Activated CD8-positive, alpha-beta memory T cell treated with anti-CD3 and anti-CD28 coated beads for 36 hours (primary cell): ENCODE data around the gene TADA1. TPM values are rescaled to one million over a fixed set of nuclear protein-coding genes. Genes with fewer than 3 reads are reported as not detected.
"Not testable (repeated sequence)": the region's sequence is repeated elsewhere in the genome, so short reads cannot be mapped to it uniquely, and the experiment has no call there.

Experiments
- CTCF ChIA-PET: fragments of 350-600 bp; sonication (Branson Sonifier 250); formaldehyde crosslinking; loops from one replicate; lab custom pipeline; 2021; ENCODE audit warnings: antibody characterized with exemption; lab: Charles Lee
- POLR2A ChIA-PET: fragments of 350-600 bp; sonication (Branson Sonifier 250); formaldehyde crosslinking; loops from one replicate; lab custom pipeline; 2021; ENCODE audit warnings: antibody characterized with exemption; lab: Charles Lee
- total RNA-seq, 2 experiments: library from RNA; stranded (reverse); gene quantifications; one replicate each; pipeline ENCODE4 v1.2.3, GENCODE V29; 2021

TADA1 gene
- total RNA-seq, 2 experiments from 2014 or later: 18.2 to 18.7 TPM

DNA sequence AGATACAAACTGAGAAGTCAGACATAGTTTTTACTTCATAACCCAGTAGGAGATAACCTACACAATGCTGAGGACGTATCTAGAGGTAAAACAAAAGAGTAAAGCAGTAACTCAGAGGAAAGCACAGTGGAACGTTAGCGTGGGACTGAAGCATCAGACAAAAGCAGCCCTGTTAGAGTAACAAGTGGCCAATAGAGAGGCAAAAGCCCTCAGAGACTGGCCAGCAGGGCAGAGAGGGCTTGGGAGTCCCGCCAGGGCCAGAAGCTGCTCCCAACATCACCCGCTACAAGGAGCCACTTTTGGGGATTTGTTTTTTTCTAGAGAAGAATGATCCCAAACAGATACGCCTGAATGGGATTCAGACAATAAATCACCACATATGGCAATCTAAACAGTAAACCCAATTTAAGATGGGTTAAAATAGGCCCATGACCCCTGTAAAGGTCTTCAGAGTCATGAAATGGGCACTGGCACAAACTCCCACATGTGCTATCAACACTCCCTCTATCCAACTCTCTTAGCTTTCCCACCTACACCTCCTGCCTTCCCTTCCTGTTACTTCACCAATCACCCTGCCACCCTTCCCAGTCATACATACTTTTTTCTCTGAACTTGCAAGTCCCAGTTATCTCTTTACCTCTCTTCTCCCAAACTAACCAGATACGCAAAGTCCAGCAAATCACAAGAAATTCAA is 17.2 kb downstream of the TADA1 start:
- ChIA-PET CTCF (interaction anchor here (1.5 to 2.2 kb wide), 3 partner anchors 10 to 17 kb away, joined by 5 to 8 read pairs (median 5); partner anchors contain the start of gene TADA1), POLR2A (interaction anchor here (0.7 kb wide), 1 partner anchor 20 kb away, joined by 3 read pairs; the partner anchor contains the start of gene POGK)

DNA sequence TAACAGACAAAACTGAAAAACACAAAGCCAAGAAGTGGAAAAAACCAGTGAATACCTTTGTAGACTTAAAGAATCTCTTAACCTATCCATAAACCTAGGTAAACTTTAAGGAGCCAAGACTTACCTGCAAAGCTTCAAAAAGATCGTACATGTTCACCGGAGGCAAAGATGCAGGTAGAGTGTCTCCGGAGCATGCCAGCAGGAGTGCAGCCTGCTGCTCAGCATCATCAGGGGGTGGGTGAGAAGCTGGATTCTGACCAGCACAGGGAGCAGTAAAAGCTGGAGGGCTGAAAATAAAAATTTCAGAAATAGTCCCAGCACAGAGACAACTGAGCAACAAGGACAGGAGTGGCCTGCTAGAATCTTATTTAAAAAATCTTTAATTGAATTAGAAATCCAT is 18.1 kb downstream of the TADA1 start:
- CTCF ChIA-PET: interaction anchor here (1.5 to 2.2 kb wide), 2 partner anchors 11 to 18 kb away, joined by 5 to 8 read pairs; partner anchors contain the start of gene TADA1
- POLR2A ChIA-PET: interaction anchor here (0.7 kb wide), 2 partner anchors 12 to 19 kb away, joined by 3 read pairs; partner anchors contain the start of gene POGK

DNA sequence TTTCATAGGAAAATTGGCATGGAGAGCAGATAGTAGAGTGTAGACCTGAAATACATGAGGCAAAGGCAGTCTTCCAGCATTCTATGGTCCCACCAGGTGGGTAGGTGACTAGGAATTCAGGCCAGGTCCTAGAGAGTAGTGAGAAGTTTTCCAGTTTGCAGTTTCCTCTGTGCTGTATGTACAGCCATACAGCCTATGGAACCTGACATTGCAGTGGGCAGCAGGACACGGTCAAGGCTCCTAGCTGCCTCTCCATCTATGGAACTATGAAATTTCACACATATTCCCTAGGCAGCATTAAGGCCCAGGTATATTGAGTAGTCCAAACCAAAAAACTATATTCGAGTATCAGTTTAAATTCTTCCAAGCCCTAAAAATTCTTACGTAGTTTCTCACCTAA is 20.5 kb downstream of the TADA1 start:
- CTCF ChIA-PET: no interaction called here

DNA sequence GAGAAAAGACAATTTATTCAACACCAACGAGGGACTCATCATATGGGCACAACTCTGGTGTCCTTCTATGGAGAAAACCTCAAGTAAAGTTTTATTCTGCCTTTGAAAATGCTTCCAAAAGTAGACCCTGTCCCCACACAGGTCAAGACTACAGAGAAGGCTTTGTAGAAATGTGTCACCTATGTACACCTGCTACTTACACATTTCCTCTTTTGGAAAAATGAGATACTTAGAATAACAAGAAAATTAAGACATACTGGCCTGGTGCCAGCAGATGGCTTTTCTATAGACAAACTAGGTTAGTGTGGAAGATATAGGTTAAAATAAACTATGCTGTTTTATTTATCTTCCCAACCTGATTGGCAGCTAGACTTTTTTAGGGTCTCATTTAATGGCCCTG is 23.1 kb downstream of the TADA1 start:
- CTCF ChIA-PET: no interaction called here
- POLR2A ChIA-PET: no interaction called here

More for the DNA sequence above, 20.5 kb downstream of the TADA1 start:
- POLR2A ChIA-PET: interaction anchor here (0.7 kb wide), 1 partner anchor 49 kb away, joined by 3 read pairs; no protein-coding TSS in a partner anchor

DNA sequence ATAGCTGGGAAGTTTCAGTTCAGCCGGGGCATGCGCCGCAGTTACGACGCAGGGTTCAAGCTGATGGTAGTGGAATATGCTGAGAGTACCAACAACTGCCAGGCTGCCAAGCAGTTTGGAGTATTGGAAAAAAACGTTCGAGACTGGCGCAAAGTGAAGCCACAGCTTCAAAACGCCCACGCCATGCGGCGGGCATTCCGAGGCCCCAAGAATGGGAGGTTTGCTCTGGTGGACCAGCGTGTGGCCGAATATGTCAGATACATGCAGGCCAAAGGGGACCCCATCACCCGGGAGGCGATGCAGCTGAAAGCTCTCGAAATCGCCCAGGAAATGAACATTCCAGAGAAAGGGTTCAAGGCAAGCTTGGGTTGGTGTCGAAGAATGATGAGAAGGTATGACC is 26.9 kb downstream of the TADA1 start:
- CTCF ChIA-PET: no interaction called here
- POLR2A ChIA-PET: interaction anchor here (1.9 kb wide), 1 partner anchor 11 kb away, joined by 6 read pairs; no protein-coding TSS in a partner anchor

DNA sequence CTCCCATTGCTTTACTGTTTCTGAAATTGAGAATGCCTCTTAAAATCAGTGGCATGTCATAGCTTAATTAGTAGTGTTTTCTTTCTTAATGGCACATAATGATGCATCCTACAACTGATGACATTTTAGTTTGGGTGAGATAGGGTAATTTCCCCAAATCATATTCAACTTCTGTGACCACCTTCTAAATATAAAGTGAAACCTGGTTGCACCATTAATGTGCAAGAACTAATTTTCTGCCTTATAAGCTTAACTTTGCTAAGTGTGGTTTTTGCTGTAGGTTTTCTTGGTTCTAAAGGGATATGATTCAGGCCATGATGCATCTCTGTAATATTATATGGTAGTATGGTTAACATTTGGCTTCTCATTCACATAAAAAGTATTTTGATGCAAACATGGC is 27.9 kb downstream of the TADA1 start:
- ChIA-PET POLR2A (interaction anchor here (1.2 to 1.9 kb wide), 2 partner anchors 9 to 10 kb away, joined by 3 to 6 read pairs; partner anchors contain the start of gene POGK), CTCF (no interaction called here)

DNA sequence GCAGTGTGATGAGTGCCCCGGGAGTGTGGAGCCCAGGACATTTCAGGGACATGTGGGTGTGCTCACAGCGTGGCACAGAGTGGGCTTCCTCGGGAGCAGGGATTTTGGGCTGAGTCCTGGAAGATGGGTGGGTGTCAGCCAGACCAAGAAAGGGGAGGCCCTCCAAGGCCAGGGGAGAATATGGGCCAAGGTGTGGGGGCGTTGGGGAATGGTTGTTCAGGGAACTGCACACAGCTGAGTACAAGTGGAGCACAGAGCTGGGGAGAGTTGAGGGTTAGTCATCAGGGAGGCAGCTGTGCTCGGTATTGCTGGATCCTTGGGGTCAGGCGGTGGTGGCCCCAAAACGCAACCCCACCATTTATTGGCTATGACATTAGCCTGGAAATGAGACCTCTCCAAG is 31.3 kb downstream of the TADA1 start:
- POLR2A ChIA-PET: no interaction called here
- CTCF ChIA-PET: interaction anchor here (0.7 kb wide), 1 partner anchor 37 kb away, joined by 4 read pairs; no protein-coding TSS in a partner anchor

DNA sequence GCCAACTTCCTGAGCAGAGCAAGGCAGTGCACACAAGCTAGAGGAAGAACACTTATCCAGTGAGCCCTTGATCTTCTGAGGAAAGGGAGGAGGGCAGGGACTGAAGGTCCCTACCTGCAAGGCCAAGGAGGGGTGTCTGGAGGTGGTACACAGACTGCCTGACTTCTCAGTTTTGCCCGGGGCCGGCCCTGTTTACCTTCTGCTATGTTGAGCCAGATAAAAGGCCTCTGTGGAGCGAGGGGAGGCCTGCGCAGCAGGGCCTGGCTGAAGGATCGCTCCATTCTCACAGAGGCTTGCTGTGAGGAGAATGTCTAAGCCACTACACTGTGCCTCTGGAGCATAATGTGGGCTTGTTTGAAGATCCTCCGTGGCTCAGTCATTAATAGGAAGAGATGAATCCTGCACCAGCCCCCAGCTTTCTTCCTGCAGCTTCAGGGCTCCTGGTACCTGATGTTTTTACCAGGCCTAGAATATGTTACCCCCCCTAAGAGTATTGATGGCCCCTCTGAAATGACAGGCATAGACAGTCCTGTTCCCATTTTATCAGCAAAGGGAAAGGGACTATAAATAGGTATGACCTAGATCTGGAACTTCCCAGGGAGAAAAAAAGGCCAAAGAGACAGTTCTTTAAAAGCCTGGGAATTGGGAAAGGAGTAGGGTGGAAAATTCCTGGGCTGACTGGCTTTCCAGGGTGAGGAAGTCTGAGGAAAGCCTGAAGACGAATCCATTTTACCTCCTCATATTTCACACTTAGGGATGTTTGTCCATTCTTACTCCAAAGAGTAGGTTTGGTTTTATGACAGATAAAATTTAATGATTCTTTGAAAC is 32.1 kb downstream of the TADA1 start:
- ChIA-PET POLR2A (no interaction called here), CTCF (no interaction called here)

DNA sequence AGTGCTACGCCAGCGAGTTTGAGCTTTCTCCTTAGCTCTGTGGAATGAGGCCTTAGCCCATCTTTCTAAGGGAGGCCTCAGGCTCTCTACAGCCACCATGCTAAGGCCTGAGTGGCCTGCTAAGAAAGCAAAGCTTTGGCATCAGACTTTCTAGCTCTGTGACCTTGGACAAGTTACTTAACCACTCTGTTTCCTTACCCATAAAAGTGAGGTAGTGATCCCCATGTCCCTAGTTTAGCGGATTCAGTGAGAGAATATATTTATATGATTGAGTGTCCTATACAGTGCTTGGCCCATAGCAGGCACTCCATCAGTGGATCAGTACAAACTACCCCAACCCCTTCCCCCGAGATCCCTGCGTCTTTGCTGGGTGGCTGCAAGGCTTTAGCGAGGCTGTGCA is 32.7 kb downstream of the TADA1 start:
- ChIA-PET CTCF (no interaction called here), POLR2A (no interaction called here)

DNA sequence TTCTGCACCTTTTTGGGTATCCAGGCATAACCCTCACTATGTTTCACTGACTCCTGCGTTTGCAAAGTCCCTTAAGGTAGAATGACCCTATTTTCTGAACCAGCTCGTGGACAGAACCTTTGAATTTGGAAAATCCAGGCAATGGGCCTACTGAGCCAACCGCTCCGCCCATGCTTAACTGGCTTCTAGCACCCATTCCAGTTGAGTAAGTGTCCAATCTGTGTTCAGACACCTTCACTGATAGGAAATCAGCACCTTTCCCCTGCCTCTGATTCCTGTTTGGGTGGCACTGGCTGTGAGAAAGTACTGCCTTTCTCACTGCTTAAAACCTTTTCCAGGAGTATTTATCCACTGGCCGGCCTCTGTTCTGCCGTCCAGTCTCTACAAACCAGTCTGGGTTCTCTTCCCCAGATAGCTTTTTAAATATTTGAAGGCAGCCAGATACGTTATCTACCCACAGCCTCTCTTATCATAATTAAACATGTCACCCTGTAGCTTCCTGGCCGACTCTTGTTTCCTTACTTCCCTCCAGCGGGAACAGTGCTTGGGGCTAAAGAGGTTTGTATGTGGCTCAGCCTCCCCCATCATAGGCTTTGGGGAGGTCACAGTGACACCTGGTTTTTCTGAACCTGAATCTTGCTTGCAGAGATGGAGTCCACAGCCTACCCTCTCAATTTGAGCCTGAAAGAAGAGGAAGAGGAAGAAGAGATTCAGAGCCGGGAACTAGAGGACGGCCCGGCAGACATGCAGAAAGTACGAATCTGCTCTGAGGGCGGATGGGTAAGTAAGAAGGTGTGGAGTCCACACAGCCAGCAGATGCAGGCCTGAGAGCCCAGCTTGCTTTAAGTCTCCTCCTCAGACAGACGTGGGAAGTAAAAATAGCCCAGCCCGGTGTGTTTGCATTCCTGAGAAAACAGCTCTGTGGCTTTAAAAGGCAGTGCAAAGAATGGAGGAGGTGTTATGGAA is 35.5 kb downstream of the TADA1 start:
- ChIA-PET POLR2A (no interaction called here), CTCF (interaction anchor here (0.8 to 1.8 kb wide), 2 partner anchors 35 to 36 kb away, joined by 3 to 10 read pairs; partner anchors contain the start of gene TADA1)

DNA sequence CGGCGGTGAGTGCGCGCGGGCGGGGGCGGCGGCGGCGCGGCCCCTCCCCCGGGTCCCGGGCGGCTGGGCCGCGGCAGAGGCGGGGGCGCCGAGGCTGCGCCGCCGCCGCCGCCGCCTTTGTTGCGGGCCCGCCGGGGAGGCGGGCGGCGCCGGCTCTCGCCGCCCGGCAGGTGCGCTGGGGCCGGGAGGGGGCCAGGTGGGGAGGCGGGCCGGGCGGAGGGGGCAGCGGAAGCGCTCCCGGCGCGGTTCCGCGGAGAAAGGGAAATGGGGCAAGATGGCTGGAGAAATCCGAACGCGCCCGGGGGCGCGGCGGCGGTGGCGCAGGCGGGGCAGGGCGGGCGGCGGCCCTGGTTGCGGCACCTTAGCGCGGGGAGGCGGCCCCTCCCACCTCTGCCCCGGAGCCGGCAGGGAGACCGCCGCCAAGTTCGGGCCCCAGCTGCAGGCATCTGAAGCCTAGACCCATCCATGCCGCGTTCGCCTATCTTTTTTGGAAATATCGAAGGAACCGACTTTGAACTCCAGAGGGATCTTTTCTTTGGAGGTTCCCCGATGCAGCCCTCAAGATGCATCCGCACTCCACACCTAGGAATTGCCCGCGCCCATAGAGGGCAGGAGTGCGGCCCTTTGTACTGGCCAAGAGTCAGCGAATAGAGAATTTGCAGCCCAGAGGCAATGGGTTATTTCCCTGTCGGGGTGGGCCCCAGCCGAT is 36.3 kb downstream of the TADA1 start:
- ChIA-PET POLR2A (interaction anchor here (0.8 to 1.4 kb wide), 4 partner anchors 9 to 381 kb away, joined by 3 read pairs; partner anchors contain the start of gene POU2F1), CTCF (interaction anchor here (0.5 to 1.8 kb wide), 5 partner anchors 12 to 901 kb away, joined by 3 to 10 read pairs (median 3); partner anchors contain the start of gene TADA1)

DNA sequence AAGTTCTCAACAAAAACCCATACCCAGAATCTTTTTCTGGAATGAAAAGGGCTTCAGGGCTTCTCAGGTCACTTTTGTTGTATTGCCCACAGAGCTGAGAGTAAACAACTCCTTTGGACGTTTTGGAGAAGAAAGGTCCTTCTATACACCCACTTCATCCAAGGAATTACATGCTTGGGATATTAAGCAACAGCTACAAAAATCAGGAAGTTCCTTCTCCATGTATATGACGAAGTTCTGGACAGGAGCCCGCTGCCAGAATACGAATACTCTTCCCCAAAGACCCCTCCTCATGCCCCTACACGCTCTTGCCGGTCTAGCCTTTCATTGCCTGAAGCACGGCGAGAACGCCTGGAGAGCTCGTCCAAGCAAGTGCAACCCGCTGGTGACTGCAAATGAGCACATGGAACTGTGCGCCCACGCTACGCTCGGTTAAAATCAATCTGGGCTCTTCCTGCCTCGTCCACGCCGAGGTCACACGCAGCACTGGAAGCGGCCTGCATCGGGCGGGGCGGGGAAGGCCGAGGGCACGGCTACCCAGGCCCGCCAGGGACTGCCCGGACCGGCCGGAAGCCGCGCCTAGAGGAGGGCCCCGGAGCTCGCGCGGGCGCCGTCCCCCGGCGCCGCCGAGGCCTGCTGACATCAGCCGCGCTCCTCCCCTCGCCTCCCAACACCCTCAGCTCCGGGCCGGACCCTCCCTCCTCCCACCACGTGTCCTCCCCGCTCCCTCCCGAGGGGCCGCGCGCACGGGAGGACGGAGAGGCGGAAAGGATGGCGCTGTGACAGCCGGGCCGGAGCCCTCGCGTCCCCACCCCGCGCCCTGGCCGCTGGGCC is 37.1 kb downstream of the TADA1 start, which contains the start of gene POGK:
Gene POGK (plus strand): TSS at position 710 of the 834 bp plus-strand sequence. CDS start 1,482 bp downstream, outside the sequence.
- ChIA-PET CTCF (interaction anchor here (0.5 to 1.8 kb wide), 6 partner anchors 13 to 902 kb away, joined by 3 to 10 read pairs (median 3); partner anchors contain the start of gene TADA1), POLR2A (interaction anchor here (0.6 to 1.4 kb wide), 8 partner anchors 9 to 381 kb away, joined by 3 to 6 read pairs (median 3); partner anchors contain the start of genes POU2F1 and TADA1)

DNA sequence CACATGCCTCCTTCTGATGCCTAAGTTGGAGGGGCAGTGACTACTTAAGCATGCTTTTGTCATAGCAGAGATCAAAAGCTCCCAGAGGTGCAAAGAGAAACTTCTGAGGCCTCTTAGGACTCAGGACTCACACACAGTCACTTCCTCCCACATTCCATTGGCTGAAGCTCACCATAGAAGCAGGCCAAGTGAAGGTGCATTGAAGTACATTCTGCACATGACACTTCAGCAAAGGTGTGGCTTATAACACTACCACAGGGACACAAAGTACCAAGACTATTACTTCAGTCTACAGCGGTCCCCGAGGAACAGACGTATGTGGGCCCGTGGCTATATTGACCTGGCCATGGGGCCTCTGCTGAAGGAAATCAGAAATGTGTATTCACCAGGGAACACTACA is 39.3 kb downstream of the TADA1 start:
- POLR2A ChIA-PET: interaction anchor here (0.6 kb wide), 1 partner anchor 1387 kb away, joined by 3 read pairs; no protein-coding TSS in a partner anchor
- CTCF ChIA-PET: no interaction called here

DNA sequence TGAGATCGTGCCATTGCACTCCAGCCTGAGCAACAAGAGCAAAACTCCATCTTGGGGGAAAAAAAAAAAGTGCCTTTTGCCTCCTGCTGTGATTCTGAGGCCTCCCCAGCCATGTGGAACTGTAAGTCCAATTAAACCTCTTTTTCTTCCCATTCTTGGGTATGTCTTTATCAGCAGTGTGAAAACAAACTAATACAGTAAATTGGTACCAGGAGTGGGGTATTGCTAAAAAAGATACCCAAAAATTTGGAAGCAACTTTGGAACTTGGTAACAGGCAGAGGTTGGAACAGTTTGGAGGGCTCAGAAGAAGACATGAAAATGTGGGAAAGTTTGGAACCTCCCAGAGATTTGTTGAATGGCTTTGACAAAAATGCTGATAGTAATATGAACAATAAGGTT is 46.3 kb downstream of the TADA1 start:
- POLR2A ChIA-PET, CTCF ChIA-PET: not testable (repeated sequence)

DNA sequence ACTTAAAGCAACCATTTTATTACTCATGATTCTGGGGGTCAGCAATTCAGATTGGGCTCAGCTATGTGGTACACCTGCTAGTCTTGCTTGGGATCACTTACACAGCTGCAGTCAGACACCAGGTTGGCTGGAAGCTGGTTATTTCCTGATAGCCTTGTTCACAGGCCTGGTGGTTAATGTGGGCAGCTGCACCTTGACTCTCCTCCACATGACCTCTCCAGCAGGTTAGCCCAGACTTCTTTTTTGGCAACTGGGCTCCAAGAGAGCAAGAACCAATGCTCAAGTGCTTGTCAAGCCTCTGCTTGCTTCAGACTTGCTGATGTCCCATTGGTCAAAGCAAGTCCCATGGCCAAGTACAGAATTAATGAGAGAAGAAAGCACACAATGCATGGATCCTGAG is 48.6 kb downstream of the TADA1 start:
- ChIA-PET CTCF (no interaction called here), POLR2A (no interaction called here)

DNA sequence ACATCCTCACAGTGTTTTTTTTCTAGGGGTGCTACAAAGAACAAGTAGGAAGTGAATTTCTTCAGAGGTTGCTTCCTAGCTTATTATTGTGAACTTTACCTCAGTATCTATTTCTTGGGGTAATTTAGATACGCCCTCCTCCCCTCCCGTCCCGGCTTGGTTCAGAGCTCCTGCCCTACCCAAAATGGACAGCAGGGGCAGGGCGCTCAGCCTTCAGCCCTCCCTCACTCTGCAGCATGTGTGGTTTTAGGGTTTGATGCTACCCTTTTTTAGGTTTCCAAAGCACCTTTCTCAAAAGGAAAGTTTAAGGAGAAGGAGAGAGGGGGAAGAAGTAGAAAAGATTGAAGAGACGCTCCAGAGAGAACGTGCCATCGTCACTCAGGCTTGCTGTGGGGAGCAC is 53.7 kb downstream of the TADA1 start:
- ChIA-PET POLR2A (no interaction called here), CTCF (no interaction called here)

DNA sequence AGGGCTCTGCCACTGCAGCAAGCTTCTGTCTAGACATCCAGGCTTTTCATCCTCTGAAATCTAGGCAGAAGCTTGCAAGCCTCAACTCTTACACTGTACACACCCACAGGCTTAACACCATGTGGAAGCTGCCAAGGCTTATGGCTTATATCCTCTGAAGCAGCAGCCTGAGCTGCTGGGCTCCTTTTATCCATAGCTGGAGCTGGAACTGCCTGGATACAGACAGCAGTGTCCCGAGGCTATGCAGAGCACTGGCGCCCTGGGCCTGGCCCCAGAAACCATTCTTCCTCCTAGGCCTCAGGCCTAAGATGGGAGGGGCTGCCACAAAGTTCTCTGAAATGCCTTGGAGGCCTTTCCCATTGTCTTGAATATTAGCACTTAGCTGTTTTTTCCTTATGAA is 56.1 kb downstream of the TADA1 start:
- ChIA-PET POLR2A (no interaction called here), CTCF (no interaction called here)
